Measurements from ENCODE around the gene YY1.
"Not testable (repeated sequence)": the region's sequence is repeated elsewhere in the genome, so short reads cannot be mapped to it uniquely, and the experiment has no call there.

Gene YY1

DNA sequence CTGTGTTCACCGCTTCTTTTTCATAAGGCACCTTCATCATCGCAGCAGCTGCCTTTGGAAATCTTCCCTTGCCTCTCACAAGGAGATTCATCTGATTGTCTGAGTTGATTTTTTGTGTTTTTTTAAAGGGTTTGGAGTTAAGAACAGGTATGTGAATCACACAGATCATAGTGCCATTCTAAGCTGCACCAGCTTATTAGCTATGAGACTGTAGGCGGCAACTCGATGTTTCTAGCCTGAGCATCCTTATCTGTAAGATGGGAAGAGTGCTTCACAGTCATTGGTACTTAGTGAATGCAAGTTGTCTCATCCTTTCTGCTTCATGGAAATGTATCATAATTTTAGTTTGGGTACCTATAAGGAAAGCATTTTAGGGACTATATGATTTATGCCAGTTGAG is 35.3 kb downstream of the YY1 start:
- Mint-ChIP-seq H3K27me3 (no peaks in the 10 kb centered on the region), H3K4me1 (peaks cover 27% of the 10 kb centered on the region), H3K4me3 (no peak overlapping the region), H3K36me3 (peaks cover 25% of the 10 kb centered on the region), H3K9me3 (no peaks in the 10 kb centered on the region), H3K27ac (no peak overlapping the region)
- CTCF ChIA-PET = interaction anchor here (2.0 kb wide), 1 partner anchor 9 kb away, joined by 7 read pairs; no protein-coding TSS in a partner anchor
- DNase-seq = no peak

DNA sequence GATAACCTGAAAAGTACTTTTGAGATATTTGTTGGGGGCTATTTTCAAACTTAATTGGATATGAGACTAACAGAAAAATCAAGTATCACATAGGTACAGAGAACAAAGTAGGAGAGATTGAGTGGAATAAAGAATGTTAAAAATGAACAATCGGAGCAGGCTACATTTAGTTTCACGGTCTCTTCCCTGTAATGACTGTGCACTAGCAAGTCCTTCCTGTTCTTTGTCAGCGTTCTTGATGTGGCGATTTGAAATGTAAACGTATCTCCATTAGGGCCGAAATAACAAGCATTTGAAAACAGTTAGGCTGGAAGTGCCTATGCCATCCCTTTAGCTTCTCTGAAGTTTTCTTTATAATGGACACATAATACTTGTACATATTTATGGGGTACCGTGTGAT is 36.3 kb downstream of the YY1 start:
- H3K9me3 Mint-ChIP-seq = no peaks in the 10 kb centered on the region
- H3K27ac Mint-ChIP-seq = no peak overlapping the region
- no peaks in the 10 kb centered on the region for H3K27me3 Mint-ChIP-seq
- peaks cover 27% of the 10 kb centered on the region for H3K36me3 Mint-ChIP-seq
- no peak for DNase-seq
- H3K4me3 Mint-ChIP-seq = no peak overlapping the region
- CTCF ChIA-PET = no interaction called here
- peaks cover 29% of the 10 kb centered on the region for H3K4me1 Mint-ChIP-seq

GRCh38 chr14:100278702-100279101 is 39.8 kb downstream of the YY1 start:
- CTCF ChIA-PET = interaction anchor here (0.9 to 1.0 kb wide), 3 partner anchors 12 to 99 kb away, joined by 3 read pairs; no protein-coding TSS in a partner anchor
- no peak for DNase-seq
- Mint-ChIP-seq H3K36me3 (peaks cover 32% of the 10 kb centered on the region), H3K27ac (no peak overlapping the region), H3K4me3 (no peak overlapping the region), H3K9me3 (no peaks in the 10 kb centered on the region), H3K4me1 (peaks cover 27% of the 10 kb centered on the region), H3K27me3 (no peaks in the 10 kb centered on the region)

GRCh38 chr14:100279133-100279532 is 40.2 kb downstream of the YY1 start:
- Mint-ChIP-seq H3K4me1 (peaks cover 26% of the 10 kb centered on the region), H3K27me3 (no peaks in the 10 kb centered on the region), H3K9me3 (no peaks in the 10 kb centered on the region), H3K27ac (no peak overlapping the region), H3K36me3 (peaks cover 32% of the 10 kb centered on the region), H3K4me3 (no peak overlapping the region)
- no peak for DNase-seq
- CTCF ChIA-PET = interaction anchor here (1.0 kb wide), 2 partner anchors 20 to 98 kb away, joined by 3 read pairs; no protein-coding TSS in a partner anchor

DNA sequence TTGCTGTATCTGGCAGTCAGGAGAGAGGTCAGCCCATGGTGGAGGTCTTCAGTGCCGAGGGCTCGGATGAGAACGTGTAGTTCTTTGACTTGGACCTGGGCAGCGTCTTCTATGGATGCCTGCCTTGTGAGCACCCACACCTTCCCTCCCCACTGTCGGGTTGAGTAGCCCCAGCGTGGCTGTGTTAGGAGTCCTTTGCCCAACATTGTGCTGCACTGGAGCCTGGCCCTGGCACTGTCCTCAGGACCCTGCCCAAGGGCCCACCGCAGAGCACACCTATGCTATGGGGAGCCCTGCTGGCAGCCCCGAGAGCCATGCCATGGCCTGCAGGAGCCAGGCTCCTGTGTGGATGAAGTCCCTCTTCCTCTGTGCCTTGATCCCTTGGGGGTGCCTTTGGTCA is 40.6 kb downstream of the YY1 start:
- no peaks in the 10 kb centered on the region for H3K9me3 Mint-ChIP-seq
- no peak overlapping the region for H3K4me3 Mint-ChIP-seq
- CTCF ChIA-PET = interaction anchor here (1.0 kb wide), 1 partner anchor 98 kb away, joined by 3 read pairs; no protein-coding TSS in a partner anchor
- DNase-seq = no peak
- peaks cover 26% of the 10 kb centered on the region for H3K4me1 Mint-ChIP-seq
- peak overlapping the region; percentile 7 for H3K27ac Mint-ChIP-seq
- H3K27me3 Mint-ChIP-seq = no peaks in the 10 kb centered on the region
- peaks cover 30% of the 10 kb centered on the region for H3K36me3 Mint-ChIP-seq

DNA sequence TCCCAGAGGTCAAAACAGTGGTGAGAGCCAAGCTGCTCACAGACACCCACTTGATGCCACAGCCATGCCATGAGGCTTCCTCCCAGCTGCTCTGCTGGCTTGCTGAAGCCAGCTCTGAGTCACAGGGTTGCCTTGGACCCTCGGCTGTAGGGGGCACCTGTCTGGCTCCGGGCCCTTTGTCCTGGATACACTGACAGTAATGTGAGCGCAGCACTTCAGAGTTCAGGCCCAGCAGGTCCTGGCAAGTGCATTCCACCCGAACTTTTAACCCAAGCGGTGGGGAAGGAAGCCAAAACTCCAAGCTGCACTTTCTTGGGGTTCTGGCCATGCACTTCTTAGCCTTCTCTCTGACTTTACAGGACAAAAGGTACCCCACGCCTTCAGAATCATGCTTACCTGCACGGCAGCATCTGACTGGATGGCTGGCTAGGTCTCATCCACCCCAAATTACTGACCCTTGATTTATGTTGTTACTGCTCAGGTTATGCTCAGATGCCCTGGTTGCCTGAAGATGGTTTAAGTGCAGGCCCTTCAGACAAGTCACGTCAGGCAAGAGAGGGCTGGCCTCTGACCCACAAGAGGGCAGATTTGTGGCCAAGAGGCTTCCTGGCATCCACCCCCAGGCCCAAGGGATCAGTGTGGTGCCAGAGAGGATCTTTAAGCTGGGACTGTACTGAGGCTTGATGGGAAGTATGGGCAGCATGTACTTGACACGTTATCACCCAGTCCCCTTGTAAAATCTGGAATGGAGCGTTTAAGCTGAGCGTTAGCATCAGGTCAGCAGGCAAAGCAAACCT is 42.5 kb downstream of the YY1 start:
- Mint-ChIP-seq H3K9me3 (no peaks in the 10 kb centered on the region), H3K27me3 (no peaks in the 10 kb centered on the region), H3K4me3 (no peak overlapping the region), H3K36me3 (peaks cover 21% of the 10 kb centered on the region), H3K27ac (no peak overlapping the region), H3K4me1 (peaks cover 27% of the 10 kb centered on the region)
- DNase-seq = no peak
- CTCF ChIA-PET = interaction anchor here (2.3 kb wide), 1 partner anchor 12 kb away, joined by 8 read pairs; no protein-coding TSS in a partner anchor

DNA sequence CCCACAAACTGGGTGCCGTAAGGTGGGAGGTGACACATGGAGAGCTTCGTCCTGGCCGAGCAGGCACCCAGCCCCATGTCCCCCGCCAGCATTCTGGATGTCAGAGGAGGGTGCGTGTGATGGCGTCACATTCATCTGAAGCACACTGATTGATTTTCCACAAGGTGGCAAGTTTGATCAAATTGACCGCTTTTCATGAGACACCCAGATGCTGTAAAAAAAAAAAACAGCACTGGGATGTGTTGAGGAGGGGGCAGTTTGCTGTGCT is 43.1 kb downstream of the YY1 start:
- Mint-ChIP-seq H3K27ac (peak overlapping the region; percentile 52), H3K4me1 (peaks cover 27% of the 10 kb centered on the region), H3K9me3 (no peaks in the 10 kb centered on the region), H3K4me3 (no peak overlapping the region), H3K27me3 (no peaks in the 10 kb centered on the region), H3K36me3 (peaks cover 18% of the 10 kb centered on the region)
- no peak for DNase-seq
- CTCF ChIA-PET = interaction anchor here (1.4 to 2.3 kb wide), 2 partner anchors 9 to 12 kb away, joined by 7 to 8 read pairs; no protein-coding TSS in a partner anchor

DNA sequence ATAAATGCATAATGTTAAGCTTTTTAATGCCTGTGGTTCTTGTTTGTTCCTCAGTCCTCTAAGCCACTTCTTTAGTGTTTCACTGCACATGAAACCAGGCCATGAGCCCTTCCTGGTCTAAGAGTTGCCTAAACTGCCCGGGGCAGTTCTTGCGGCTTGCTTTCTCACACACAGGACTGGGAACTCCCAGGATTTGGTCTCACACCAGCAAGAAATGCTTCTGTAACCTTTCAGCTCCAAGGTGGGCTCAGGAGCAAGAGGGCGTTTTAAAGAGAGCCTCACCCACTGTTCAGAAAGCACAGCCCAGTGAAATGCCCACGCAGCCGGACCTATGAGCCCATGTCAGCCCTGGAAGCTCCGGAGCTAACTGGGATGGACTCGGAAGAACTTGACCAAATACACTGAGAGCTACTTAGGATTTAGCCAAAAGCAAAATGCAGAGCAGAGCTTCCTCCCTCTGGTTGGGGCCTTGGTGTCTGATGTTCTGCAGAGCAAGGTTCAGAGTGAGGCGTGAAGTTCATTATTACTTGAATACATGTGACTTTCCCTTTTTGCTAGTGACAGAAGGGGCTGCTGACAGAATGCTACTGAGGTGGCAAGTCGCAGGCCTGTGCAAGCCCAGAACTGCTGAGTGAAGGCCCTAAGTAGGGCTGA is 43.9 kb downstream of the YY1 start:
- Mint-ChIP-seq H3K27ac (no peak overlapping the region), H3K9me3 (no peaks in the 10 kb centered on the region), H3K4me3 (no peak overlapping the region), H3K36me3 (peaks cover 14% of the 10 kb centered on the region), H3K27me3 (no peaks in the 10 kb centered on the region), H3K4me1 (peaks cover 25% of the 10 kb centered on the region)
- no peak for DNase-seq
- CTCF ChIA-PET = interaction anchor here (0.9 to 3.8 kb wide), 7 partner anchors 10 to 95 kb away, joined by 3 to 21 read pairs (median 7); no protein-coding TSS in a partner anchor

DNA sequence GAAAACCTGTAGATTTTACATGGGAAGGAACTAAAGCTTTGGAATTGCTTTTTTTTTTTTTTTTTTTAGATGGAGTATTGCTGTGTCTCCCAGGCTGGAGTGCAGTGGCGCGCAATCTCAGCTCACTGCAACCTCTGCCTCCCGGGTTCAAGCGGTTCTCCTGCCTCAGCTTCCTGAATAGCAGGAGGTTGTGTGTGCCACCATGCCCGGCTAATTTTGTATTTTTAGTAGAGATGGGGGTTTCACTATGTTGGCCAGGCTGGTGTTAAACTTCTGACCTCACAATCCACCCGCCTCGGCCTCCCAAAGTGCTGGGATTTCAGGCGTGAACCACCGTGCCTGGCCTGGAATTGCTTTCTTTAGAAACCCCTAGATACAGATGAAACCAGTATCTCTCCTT is 44.5 kb downstream of the YY1 start:
- not testable (repeated sequence) for H3K27ac Mint-ChIP-seq, H3K4me3 Mint-ChIP-seq, H3K9me3 Mint-ChIP-seq, DNase-seq, H3K27me3 Mint-ChIP-seq
- Mint-ChIP-seq H3K4me1 (peaks cover 22% of the 10 kb centered on the region), H3K36me3 (peaks cover 12% of the 10 kb centered on the region)
- CTCF ChIA-PET = interaction anchor here (0.9 to 3.8 kb wide), 8 partner anchors 10 to 95 kb away, joined by 3 to 21 read pairs (median 8); no protein-coding TSS in a partner anchor

DNA sequence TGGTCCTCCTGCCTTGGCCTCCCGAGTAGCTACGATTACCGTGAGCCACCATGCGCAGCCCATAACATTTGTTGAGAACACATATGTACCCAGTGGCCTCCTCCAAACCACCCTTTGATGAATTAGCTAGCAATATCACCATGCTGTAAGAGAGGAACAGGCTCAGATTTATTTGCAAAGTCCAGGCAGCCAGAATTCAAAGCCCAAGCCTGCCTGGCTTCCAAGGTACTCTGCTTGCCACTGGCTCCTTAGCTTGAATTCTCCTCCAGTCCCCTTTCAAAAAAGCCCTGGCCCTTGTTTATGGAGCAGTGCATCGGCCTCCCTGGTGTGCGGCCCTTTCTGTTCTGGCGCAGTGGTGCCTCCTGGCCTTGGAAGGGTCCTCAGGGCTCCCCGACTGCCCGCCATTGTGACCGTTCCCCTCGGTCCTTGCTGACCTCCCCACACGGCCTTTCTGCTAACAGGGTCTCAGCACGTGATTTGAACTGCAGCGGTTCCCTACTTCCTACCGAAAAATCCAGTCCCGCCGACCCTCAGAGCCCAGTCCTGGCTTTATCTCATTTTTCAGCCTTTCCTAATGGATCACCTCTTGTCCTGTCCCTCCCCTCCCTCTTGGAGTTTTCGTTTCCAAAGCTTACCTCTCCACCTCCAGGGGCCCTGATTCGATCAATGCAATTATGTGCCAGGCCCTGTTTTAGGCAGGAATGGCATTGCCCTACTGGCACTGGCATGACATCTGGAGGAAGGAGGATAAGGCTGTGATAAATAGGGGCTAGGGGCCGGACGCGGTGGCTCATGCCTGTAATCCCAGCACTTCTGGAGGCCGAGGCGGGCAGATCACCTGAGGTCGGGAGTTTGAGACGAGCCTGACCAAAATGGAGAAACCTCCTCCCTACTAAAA is 45.3 kb downstream of the YY1 start:
- H3K4me1 Mint-ChIP-seq = peaks cover 14% of the 10 kb centered on the region
- no peaks in the 10 kb centered on the region for H3K9me3 Mint-ChIP-seq
- no peak for DNase-seq
- H3K27ac Mint-ChIP-seq = peak overlapping the region; percentile 47
- peak overlapping the region; percentile 43 for H3K4me3 Mint-ChIP-seq
- peaks cover 7% of the 10 kb centered on the region for H3K36me3 Mint-ChIP-seq
- H3K27me3 Mint-ChIP-seq = no peaks in the 10 kb centered on the region
- CTCF ChIA-PET = interaction anchor here (0.9 to 3.8 kb wide), 11 partner anchors 10 to 94 kb away, joined by 3 to 21 read pairs (median 4); a partner anchor contains a TSS

DNA sequence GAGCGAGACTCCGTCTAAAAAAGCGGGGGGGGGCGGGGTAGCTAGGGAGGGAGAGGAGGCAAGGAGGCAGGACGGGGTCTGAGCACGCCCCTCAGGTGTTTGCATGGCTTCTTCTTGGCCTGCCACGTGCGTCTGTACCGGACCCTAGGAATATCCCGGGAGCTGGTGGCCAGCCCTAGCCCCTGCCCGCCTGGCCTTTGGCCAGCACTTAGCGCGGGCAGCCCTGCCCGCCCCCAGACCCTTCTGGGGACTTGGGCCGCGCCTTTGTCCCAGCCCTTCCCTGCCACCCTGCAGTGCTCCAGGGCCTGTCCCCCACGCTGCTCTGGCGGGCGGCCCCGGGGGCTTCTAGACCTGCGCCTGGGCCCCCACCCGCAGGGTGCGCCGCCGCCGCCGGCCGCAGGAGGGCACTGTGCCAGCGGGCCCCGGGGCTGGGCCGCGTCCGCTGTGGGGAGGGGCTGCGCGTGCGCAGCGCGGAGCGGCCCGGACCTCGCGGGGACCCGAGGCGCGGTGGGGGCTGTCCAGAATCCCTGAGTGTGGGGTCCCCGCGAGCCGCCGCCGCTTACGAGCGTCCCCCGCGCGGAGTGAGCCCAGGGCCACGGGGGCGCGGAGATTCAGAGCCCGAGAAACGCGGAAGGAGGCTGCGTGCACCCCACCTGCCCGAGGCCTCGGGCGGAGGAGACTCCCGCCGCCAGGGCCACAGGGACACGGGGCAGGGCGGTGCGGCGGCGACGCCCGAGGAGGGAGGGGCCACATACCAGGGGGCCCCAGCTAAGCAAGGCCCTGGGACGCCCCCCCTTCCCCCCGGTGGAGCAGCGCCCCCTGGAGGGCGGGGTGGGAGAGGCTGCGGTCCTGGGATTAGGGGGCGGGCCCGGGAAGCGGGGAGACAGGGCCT is 46.3 kb downstream of the YY1 start:
- peak; percentile 82 for DNase-seq
- no peak overlapping the region for H3K27ac Mint-ChIP-seq
- peak overlapping the region; percentile 80 for H3K4me3 Mint-ChIP-seq
- no peaks in the 10 kb centered on the region for H3K27me3 Mint-ChIP-seq
- peaks cover 5% of the 10 kb centered on the region for H3K36me3 Mint-ChIP-seq
- peaks cover 12% of the 10 kb centered on the region for H3K4me1 Mint-ChIP-seq
- H3K9me3 Mint-ChIP-seq = no peaks in the 10 kb centered on the region
- CTCF ChIA-PET = interaction anchor here (0.8 to 3.8 kb wide), 15 partner anchors 9 to 99 kb away, joined by 3 to 21 read pairs (median 4); a partner anchor contains a TSS

DNA sequence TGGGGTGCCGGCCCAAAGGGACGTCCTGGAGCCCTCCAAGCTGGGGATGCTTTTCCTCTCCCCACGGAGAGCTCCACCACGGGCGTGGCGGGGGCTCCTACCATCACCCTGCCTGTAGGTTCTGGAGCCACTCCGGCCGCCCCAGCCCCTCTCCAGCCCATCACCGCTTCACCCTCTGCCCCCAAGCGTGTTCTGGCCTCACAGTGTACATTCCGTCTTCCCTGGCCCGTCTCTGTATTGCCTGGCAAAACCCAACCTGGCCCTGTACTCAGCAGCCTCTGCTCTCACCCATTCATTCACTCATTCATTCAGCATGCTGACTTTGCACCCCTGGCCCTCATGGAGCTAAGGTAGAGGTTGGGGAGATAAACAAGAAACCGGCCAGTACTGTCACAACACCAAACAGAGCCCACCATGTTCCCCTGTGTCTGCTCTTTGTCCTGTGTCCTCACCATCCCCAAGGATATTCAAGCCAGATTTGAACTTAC is 47.0 kb downstream of the YY1 start:
- Mint-ChIP-seq H3K4me1 (peaks cover 16% of the 10 kb centered on the region), H3K9me3 (no peaks in the 10 kb centered on the region), H3K27ac (peak overlapping the region; percentile 82), H3K27me3 (no peaks in the 10 kb centered on the region), H3K4me3 (peak overlapping the region; percentile 80), H3K36me3 (peaks cover 2% of the 10 kb centered on the region)
- CTCF ChIA-PET = interaction anchor here (0.7 to 3.8 kb wide), 13 partner anchors 9 to 98 kb away, joined by 3 to 21 read pairs (median 4); a partner anchor contains a TSS
- DNase-seq = no peak

All from activated naive CD4-positive, alpha-beta T cell treated with anti-CD3 and anti-CD28 coated beads, Interleukin-2, amount 10 ng/mL, durations not matched to agents 7 days and 5 days (primary cell).